ENCODE results near the gene AP2A2. TPM values are rescaled to one million over a fixed set of nuclear protein-coding genes. Genes with fewer than 3 reads are reported as not detected.

AP2A2 gene
- total and polyA plus RNA-seq, 2 of the 4 experiments (the other 2 are of a cell fraction) = 19.9 to 49.0 TPM

DNA sequence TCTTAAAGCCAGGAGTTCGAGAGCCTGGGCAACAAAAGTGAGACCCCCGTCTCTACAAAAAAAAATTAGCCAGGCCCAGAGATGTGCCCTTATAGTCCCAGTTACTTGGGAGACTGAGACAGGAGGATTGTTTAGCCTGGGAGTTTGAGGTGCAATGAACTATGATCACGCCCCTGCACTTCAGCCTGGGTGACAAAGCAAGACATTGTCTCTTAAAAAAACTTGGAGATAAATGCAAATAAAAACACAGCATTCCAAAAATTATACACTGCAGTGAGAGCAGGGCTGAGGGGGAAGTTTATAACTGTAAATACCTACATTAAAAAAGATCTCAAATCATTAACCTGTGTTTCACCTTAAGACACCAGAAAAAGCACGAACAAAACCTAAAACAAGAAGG, 22.1 kb downstream of the AP2A2 start:
- dilution Hi-C loops (cut with HindIII; ENCODE audit: low sequenced_read_pairs, unreplicated experiment) (no loop called here), intact Hi-C loops (cut with micrococcal nuclease) (no loop called here), in situ Hi-C loops (cut with MboI; ENCODE audit: low sequenced_read_pairs) (no loop called here)
- no peak overlapping the region for H2AFZ ChIP-seq (replicated peaks; ENCODE audit: low read length, poor library complexity)
- peaks cover 7% of the 10 kb centered on the region for H3K36me3 ChIP-seq (ENCODE audit: control insufficient read depth, insufficient read depth, low read length)
- no peak overlapping the region for H3K18ac ChIP-seq (ENCODE audit: low read depth, low read length)
- H3K56ac ChIP-seq (ENCODE audit: extremely low read depth, insufficient read depth, low read length) = no peak overlapping the region
- no CpG with 5 or more reads among the region's 4 CpGs for WGBS, 2 experiments (ENCODE audit: extremely low coverage in 2 of 2, insufficient read length in 1 of 2)
- ATAC-seq (ENCODE audit: low read depth) (no peak), DNase-seq (no peak)
- no peaks in the 10 kb centered on the region for H3K27me3 ChIP-seq (ENCODE audit: control insufficient read depth, insufficient read depth, low read length)
- H3K79me1 ChIP-seq (ENCODE audit: low read depth in 1 of 2, low read length in 2 of 2) = peaks cover 13 to 63% of the 10 kb centered on the region in 2 experiments
- H3K9me3 ChIP-seq (ENCODE audit: control insufficient read depth, insufficient read depth, low read length) = no peaks in the 10 kb centered on the region
- H4K91ac ChIP-seq (ENCODE audit: insufficient read depth, low read depth, low read length) = no peak overlapping the region
- CTCF ChIA-PET = no interaction called here
- H3K4me1 ChIP-seq (ENCODE audit: control insufficient read depth, insufficient read depth, low read length) = peaks cover 13% of the 10 kb centered on the region
- H4K5ac ChIP-seq (ENCODE audit: low read depth, low read length) = no peak overlapping the region
- POLR2A ChIA-PET (ENCODE audit: unreplicated experiment) = no interaction called here
- H4K20me1 ChIP-seq (ENCODE audit: insufficient read depth, low read length) = peaks cover 42% of the 10 kb centered on the region
- H3K23ac ChIP-seq (ENCODE audit: low read depth, low read length) = no peak overlapping the region
- TF ChIP-seq SMC3 (IDR thresholded peaks at IDR 0.05; ENCODE audit: low read depth, low read length) (no peak), NFE2L2 (IDR thresholded peaks at IDR 0.05; ENCODE audit: low read depth, low read length) (no peak), MXI1 (IDR thresholded peaks at IDR 0.05; ENCODE audit: borderline replicate concordance, low read depth, low read length) (no peak), RCOR1 (IDR thresholded peaks at IDR 0.05; ENCODE audit: insufficient replicate concordance, low read length) (no peak)
- TF ChIP-seq, protein P1, sequence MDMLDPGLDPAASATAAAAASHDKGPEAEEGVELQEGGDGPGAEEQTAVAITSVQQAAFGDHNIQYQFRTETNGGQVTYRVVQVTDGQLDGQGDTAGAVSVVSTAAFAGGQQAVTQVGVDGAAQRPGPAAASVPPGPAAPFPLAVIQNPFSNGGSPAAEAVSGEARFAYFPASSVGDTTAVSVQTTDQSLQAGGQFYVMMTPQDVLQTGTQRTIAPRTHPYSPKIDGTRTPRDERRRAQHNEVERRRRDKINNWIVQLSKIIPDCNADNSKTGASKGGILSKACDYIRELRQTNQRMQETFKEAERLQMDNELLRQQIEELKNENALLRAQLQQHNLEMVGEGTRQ (IDR thresholded peaks at IDR 0.05; ENCODE audit: low read depth, low read length) = no peak
- H2BK15ac ChIP-seq (ENCODE audit: low read depth, low read length) = no peak overlapping the region
- H3K4me3 ChIP-seq (ENCODE audit: insufficient read depth, low read depth, low read length) = no peak overlapping the region
- H3K14ac ChIP-seq (replicated peaks; ENCODE audit: low read depth, low read length) = no peak overlapping the region
- no peak overlapping the region for H3K9ac ChIP-seq (ENCODE audit: low read depth, low read length)
- H3K27ac ChIP-seq (ENCODE audit: insufficient read depth, low read length) = no peak overlapping the region
- H3K4ac ChIP-seq (ENCODE audit: low read depth, low read length) = no peak overlapping the region
- H3K4me2 ChIP-seq (ENCODE audit: low read depth, low read length) = no peak overlapping the region
- BruUV-seq (replicated peaks) = no TSS peak
- peaks cover 10% of the 10 kb centered on the region for H3K9me1 ChIP-seq (ENCODE audit: insufficient read depth, low read length)
- H2BK5ac ChIP-seq (ENCODE audit: low read depth, low read length, poor library complexity, severe bottlenecking) = no peak overlapping the region
- no peak overlapping the region for H2AK5ac ChIP-seq (ENCODE audit: low read depth, low read length)
- H2BK120ac ChIP-seq (ENCODE audit: low read depth, low read length) = no peak overlapping the region
- no peak overlapping the region for H2AK9ac ChIP-seq (replicated peaks; ENCODE audit: low read depth, low read length, poor library complexity)
- H4K8ac ChIP-seq (ENCODE audit: low read depth in 2 of 2, low read length in 2 of 2) = no peak overlapping the region
- H2BK20ac ChIP-seq (ENCODE audit: low read depth, low read length) = no peak overlapping the region

Measured in IMR-90 (cell line).